ENCODE measurements around the gene ZNF521.

- TF ChIP-seq POLR2A (IDR thresholded peaks at IDR 0.05; ENCODE audit: low read depth, low read length) (no peak), EZH2 (IDR thresholded peaks at IDR 0.05; ENCODE audit: borderline replicate concordance, low read depth, low read length, severe bottlenecking) (no peak)
Measured at GRCh38 chr18:25306671-25307070, 45.3 kb downstream of the ZNF521 start.

All from endothelial cell of umbilical vein (primary cell).